MCF 10A (cell line): Measurements from ENCODE around the gene DCLK1. TPM values are rescaled to one million over a fixed set of nuclear protein-coding genes. Genes with fewer than 3 reads are reported as not detected.
A peak's percentile ranks its signal among the peaks of the same experiment; 100 is the strongest.

Experiments
- BruUV-seq: library from RNA; stranded (reverse); fragments of 400-500 nt; replicated peaks from 2 replicates; lab custom pipeline; 2021; lab: Mats Ljungman, UMichigan
- CTCF ChIA-PET: fragments of 300-600 bp; sonication (Branson Sonifier 250); formaldehyde crosslinking; extraction: SDS; loops from one replicate; lab custom pipeline; 2021; ENCODE audit warnings: antibody characterized with exemption, inconsistent platforms; lab: Yijun Ruan, JAX
- POLR2A ChIA-PET: fragments of 300-600, 350-650 bp; sonication (Branson Sonifier 250); formaldehyde crosslinking; extraction: SDS; loops from one replicate; lab custom pipeline; 2020; ENCODE audit warnings: antibody characterized with exemption, inconsistent platforms; lab: Yijun Ruan, JAX
- DNase-seq: peaks from one replicate; pipeline ENCODE4 v3.0.0-alpha.2; 2018; ENCODE audit not compliant: unreplicated experiment
- H3K27ac Mint-ChIP-seq: one replicate; pipeline ENCODE4 v1.8.0; 2022; ENCODE audit warnings: mild to moderate bottlenecking, low read depth, mixed read lengths; ENCODE audit not compliant: unreplicated experiment
- H3K27me3 Mint-ChIP-seq: one replicate; pipeline ENCODE4 v1.8.0; 2022; ENCODE audit warnings: mixed read lengths; ENCODE audit not compliant: insufficient read depth, unreplicated experiment
- H3K36me3 Mint-ChIP-seq: one replicate; pipeline ENCODE4 v1.8.0; 2022; ENCODE audit warnings: mild to moderate bottlenecking, moderate library complexity, mixed read lengths; ENCODE audit not compliant: insufficient read depth, unreplicated experiment
- H3K4me1 Mint-ChIP-seq: one replicate; pipeline ENCODE4 v1.8.0; 2022; ENCODE audit warnings: mixed read lengths; ENCODE audit not compliant: insufficient read depth, unreplicated experiment
- H3K4me3 Mint-ChIP-seq: one replicate; pipeline ENCODE4 v1.8.0; 2022; ENCODE audit warnings: mild to moderate bottlenecking, moderate library complexity, mixed read lengths; ENCODE audit not compliant: unreplicated experiment
- H3K9me3 Mint-ChIP-seq: one replicate; pipeline ENCODE4 v1.8.0; 2022; ENCODE audit warnings: mixed read lengths; ENCODE audit not compliant: unreplicated experiment
- intact Hi-C: fragments of 100-400 bp; cut with micrococcal nuclease; formaldehyde crosslinking; loops from 2 replicates; pipeline ENCODE4 v1.14.1; 2022
- total RNA-seq: library from RNA; stranded (reverse); gene quantifications from 2 replicates; pipeline ENCODE4 v1.2.3, GENCODE V29; 2022
- TF ChIP-seq, protein P1 (sequence below): fragments of 200-600 bp; IDR thresholded peaks from one replicate; pipeline ENCODE4 v1.8.0; 2022; ENCODE audit warnings: antibody characterized with exemption, mild to moderate bottlenecking; ENCODE audit not compliant: unreplicated experiment

DCLK1 gene
- total RNA-seq, 1 experiment from 2014 or later: 0.44 TPM

DNA sequence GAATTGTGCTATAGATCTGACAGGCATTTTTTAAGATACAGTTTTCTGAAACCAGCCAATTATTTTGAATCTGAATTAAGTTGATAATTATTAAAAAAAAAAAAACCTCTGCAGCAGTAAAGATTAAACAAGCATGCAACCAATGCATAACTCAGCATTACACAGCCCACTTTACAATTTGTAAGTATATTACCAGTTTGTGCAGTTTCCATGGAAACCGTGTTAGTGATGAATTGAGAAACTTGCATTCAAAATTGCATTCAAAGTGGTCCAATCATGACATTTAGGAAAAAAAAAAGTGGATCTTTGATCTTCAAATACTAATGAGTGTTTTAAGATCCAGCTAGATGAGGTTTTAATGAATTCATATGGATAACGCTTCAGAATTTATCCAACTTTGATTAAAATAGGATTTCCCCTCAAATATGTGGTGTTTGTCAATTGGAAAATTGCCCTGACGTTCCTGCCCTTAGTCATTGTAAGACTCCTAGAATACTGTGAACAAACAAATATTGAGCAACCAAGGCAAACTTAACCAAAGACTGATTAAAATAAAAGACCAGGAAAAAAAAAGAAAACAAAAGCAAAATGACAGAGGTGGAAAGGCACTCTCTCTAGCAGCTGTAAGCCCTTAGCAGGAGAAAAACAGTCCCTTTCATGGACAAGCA is 339.9 kb downstream of the DCLK1 start:
- no peaks in the 10 kb centered on the region for H3K36me3 Mint-ChIP-seq
- no peak overlapping the region for H3K27ac Mint-ChIP-seq
- peak; percentile 52 for DNase-seq
- H3K27me3 Mint-ChIP-seq: peaks cover 6% of the 10 kb centered on the region
- no peak overlapping the region for H3K4me3 Mint-ChIP-seq
- ChIA-PET CTCF (interaction anchor here (0.6 to 0.7 kb wide), 3 partner anchors 35 to 646 kb away, joined by 3 read pairs; no protein-coding TSS in a partner anchor), POLR2A (no interaction called here)
- BruUV-seq: no TSS peak
- intact Hi-C loops: no loop called here
- peaks cover 6% of the 10 kb centered on the region for H3K4me1 Mint-ChIP-seq
- TF ChIP-seq, protein P1, sequence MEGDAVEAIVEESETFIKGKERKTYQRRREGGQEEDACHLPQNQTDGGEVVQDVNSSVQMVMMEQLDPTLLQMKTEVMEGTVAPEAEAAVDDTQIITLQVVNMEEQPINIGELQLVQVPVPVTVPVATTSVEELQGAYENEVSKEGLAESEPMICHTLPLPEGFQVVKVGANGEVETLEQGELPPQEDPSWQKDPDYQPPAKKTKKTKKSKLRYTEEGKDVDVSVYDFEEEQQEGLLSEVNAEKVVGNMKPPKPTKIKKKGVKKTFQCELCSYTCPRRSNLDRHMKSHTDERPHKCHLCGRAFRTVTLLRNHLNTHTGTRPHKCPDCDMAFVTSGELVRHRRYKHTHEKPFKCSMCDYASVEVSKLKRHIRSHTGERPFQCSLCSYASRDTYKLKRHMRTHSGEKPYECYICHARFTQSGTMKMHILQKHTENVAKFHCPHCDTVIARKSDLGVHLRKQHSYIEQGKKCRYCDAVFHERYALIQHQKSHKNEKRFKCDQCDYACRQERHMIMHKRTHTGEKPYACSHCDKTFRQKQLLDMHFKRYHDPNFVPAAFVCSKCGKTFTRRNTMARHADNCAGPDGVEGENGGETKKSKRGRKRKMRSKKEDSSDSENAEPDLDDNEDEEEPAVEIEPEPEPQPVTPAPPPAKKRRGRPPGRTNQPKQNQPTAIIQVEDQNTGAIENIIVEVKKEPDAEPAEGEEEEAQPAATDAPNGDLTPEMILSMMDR: no peak
- H3K9me3 Mint-ChIP-seq: no peaks in the 10 kb centered on the region

DNA sequence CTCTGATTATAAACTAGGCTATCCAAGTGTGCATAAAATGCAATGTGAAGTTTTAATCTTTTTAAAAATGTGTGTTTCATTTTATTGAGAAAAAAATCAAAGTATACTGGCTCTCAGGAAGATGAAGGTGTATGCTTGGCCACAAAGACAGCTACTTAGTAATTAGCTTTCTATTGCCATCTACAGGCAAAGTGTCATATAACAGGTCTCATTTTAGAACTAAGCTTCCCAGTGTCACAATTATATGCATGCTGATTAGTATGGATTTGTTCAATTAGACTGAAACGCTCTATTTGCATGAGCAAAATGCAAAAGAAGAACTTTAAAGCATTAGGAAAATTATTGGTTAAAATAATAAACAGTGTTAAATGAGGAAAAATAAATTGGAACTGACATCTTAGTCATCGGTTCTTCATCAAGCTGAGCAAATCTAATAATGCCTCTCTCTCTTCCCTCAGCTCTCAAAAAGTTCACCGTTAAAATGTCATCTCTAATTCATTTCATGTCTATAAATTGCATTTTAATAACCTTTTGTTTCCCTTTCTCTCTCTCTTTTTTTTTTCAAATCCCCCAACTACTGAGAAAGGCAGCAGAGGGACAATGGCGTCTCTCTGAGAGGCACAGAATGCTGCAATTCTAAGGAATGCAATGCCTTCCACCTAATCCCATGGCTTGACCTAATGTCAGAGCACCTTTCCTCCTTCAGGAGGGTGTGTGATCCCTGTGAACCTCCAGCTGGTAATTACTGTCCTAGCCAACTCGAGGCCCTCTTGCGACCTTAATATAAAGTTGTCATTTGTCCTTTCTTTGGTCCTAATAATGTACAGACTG is 341.6 kb downstream of the DCLK1 start:
- peak; percentile 40 for DNase-seq
- TF ChIP-seq, protein P1: peak; percentile 51
- Mint-ChIP-seq H3K4me3 (no peak overlapping the region), H3K36me3 (no peaks in the 10 kb centered on the region), H3K9me3 (no peaks in the 10 kb centered on the region), H3K4me1 (peaks cover 6% of the 10 kb centered on the region), H3K27me3 (peaks cover 6% of the 10 kb centered on the region), H3K27ac (no peak overlapping the region)
- no TSS peak for BruUV-seq
- ChIA-PET POLR2A (interaction anchor here (0.7 kb wide), 1 partner anchor 29 kb away, joined by 6 read pairs; no protein-coding TSS in a partner anchor), CTCF (interaction anchor here (0.6 to 2.4 kb wide), 23 partner anchors 8 to 577 kb away, joined by 3 to 14 read pairs (median 4); no protein-coding TSS in a partner anchor)
- intact Hi-C loops: loop anchor here (5.0 kb wide), 2 partner anchors 157 to 577 kb away; no protein-coding TSS in a partner anchor

DNA sequence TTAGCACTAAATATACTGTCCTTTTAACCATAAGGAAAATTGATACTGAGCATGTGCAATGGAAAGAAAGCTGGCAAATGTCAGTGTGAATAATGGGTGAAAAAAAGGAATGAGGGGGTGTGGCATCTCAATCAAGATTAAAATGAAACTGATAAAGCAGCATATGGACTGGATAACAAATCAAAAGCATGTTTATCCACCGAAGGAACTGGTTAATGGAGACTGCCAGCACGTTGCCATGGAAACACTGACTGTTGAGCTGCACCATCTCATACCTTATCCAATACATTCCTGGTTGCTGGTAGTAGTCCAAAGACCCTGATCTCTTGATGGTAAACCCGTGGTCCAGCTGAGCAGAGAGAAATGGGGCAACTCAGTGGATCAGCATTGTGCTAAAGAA is 343.2 kb downstream of the DCLK1 start:
- ChIA-PET CTCF (interaction anchor here (0.6 to 2.4 kb wide), 9 partner anchors 7 to 578 kb away, joined by 3 to 9 read pairs (median 5); no protein-coding TSS in a partner anchor), POLR2A (no interaction called here)
- Mint-ChIP-seq H3K4me1 (peaks cover 6% of the 10 kb centered on the region), H3K9me3 (no peaks in the 10 kb centered on the region), H3K4me3 (no peak overlapping the region), H3K27ac (no peak overlapping the region), H3K36me3 (no peaks in the 10 kb centered on the region), H3K27me3 (peaks cover 6% of the 10 kb centered on the region)
- no TSS peak for BruUV-seq
- intact Hi-C loops: loop anchor here (5.0 kb wide), 2 partner anchors 156 to 576 kb away; no protein-coding TSS in a partner anchor
- DNase-seq: no peak
- TF ChIP-seq, protein P1: no peak
